Stimulated activated CD4-positive, alpha-beta T cell treated with anti-CD3 and anti-CD28 coated beads, Interleukin-4, amount 100 ng/mL, for 1 hour (primary cell): ENCODE data around the gene TNS1.

Experiments
- DNase-seq: peaks from one replicate; pipeline ENCODE4 v3.0.0-alpha.2; 2020

TNS1 gene

DNA sequence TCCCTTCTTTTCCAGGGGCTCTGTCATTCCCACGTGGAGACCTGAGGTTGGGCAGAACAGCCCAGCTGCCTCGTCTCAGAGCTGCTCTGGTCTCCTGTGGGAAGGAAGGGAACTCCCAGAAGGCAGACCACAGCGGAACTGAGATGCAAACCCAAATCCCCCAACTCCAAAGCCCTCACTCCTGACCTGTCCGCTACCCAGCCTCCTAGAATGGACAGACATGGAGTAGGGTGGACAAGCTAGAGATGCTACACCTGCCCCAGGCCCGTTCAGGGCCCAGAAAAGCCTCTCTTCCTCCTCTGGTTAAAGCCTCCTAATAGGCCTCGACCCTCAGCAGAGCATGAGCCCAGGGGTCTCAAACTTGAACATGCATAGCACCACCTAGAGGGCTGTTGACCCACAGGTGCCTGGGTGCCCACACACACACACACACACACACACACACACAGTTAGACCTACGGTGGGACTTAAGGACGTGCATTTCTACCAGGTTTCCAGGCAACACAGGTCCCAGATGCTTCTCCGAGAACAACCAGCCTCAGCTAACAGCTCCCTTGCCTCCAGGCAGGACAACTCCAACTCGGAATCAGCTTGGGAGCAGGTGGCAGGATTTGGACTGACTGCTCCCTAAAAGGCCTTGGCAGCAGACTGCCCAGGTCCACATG, 93.5 kb downstream of the TNS1 start:
- no peak for DNase-seq

DNA sequence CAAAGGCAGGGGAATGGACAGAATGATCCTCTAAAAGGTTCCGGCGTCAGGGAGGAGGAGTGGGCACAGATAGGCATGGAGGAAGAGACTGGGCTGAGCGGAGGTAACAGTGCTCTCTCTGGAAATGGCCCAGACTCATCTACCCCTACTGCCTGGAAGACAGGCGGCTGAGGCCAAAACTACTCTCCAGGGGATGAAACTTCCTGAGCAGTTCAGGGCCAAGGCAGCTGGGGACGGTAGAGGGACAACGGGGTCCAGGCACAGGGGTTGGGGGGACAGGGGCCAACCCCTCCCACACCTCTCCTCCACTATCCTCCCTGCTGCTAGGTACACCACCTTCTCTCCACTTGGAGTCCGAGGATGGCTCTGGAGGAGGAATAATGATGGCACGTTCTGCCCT, 94.3 kb downstream of the TNS1 start:
- DNase-seq = no peak

GRCh38 chr2:217907266-217907665, 95.5 kb downstream of the TNS1 start:
- no peak for DNase-seq

DNA sequence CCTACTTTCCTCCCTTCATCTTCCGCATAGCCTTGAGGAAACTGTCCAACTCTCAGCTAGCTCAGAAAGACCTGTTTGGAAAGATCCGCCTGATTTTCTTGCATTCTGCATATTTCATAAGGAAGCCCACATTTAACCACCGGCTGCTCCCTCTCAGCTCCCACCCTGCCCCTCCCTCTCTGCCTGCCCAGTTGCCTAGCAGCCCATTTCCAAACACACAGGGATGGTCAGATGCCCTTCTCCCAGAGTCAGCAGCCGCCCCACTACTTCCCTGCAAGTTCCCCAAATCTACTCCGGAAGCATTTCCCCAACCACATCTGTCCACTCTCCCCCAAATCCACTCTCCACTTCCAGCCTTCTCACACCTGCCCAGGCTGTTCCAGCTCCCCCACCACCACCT, 96.0 kb downstream of the TNS1 start:
- DNase-seq = no peak

GRCh38 chr2:217905896-217906295, 96.9 kb downstream of the TNS1 start:
- DNase-seq = no peak

- no peak for DNase-seq
Observed at GRCh38 chr2:217905395-217905794, 97.4 kb downstream of the TNS1 start.

- DNase-seq = no peak
Observed at GRCh38 chr2:217904614-217904965, 98.2 kb downstream of the TNS1 start.

GRCh38 chr2:217903859-217904613, 98.8 kb downstream of the TNS1 start:
- DNase-seq = no peak

DNA sequence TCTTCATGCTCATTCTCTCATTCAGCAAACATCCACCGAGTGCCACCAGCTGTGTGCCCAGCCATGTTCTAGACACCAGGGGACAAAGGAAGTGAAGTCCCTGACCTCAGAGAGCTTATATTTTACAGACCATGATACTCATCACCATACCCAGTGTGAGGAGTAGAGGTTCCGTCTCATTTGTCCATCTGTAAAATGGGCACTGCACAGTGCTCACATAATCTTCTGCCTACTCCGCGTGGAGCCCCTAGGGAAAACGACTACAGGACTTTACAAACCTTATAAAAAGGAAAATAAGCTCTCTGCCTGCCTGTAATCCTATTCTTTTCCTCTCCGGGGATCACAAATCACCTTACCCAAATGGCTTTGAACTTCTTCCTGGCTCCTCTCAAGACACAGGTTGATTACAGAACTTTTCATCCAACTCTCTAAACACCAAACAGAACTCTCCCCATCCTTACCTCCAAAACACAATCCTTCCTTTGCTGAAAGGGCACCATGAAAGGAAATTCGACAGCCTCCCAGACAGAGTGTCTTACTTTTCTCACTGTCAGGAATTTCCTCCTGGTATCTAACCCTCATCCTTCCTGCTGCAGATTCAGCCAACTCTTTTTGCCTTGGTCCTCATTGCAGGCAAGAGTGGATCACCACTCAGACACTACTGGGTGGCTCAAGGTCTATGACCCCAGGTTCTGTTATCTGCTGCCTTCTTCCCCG, 99.5 kb downstream of the TNS1 start:
- DNase-seq = no peak

GRCh38 chr2:217902379-217903141, 100.2 kb downstream of the TNS1 start:
- no peak for DNase-seq

DNA sequence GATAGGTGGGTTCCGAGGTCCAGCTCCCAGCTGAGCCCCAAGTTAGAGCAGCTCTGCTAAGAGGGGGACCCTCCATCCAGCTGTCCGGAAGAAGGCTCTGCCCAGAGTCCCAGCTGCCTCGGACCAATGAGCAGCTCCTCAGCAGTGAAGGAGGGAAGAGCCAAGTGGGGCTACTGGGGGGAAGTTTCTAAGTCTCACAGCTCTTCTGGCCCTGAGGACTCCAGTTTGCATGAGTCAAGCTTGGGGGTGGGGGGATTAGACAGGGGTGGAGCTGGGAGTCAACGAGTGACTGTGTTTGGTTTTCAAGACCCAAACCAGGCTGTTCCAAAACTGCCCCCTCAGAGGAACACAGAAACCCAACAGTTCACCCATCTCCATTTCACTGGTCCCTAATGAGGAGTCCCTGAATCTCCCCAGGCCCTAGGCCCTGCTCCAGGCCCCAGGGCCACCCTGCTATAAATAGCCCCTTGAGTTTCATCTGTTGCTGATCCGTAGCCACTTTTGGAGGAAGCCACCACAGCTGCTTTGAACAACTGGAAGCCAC, 100.9 kb downstream of the TNS1 start:
- no peak for DNase-seq

- no peak for DNase-seq
Observed at GRCh38 chr2:217901400-217901799, 101.4 kb downstream of the TNS1 start.

DNA sequence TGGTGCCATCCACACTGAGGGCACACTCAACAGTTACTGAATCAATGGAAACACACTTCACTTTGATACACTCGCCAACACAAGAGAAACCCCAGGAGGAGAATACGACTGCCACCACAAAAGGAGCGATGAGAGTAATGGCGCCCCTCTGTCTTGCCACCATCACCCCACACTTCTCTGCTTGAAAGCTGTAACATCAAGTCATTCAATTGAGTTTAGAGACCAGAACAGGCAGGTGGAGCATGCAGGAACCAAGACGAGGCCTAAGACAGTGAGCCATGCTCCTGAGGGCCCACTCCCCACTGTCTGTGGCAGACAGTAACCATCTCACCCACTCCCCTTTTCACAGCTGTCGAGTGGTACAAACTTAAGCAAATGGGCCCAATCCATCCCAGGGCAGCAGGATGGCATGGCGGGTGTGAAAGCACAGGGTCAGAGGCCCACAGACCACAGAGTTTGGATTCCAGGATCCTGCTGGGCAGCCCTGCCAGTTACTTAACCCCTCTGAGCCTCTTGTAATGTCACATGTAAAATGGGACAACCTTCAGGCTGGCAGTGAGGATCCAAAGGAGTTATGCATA, 101.9 kb downstream of the TNS1 start:
- DNase-seq = no peak

DNA sequence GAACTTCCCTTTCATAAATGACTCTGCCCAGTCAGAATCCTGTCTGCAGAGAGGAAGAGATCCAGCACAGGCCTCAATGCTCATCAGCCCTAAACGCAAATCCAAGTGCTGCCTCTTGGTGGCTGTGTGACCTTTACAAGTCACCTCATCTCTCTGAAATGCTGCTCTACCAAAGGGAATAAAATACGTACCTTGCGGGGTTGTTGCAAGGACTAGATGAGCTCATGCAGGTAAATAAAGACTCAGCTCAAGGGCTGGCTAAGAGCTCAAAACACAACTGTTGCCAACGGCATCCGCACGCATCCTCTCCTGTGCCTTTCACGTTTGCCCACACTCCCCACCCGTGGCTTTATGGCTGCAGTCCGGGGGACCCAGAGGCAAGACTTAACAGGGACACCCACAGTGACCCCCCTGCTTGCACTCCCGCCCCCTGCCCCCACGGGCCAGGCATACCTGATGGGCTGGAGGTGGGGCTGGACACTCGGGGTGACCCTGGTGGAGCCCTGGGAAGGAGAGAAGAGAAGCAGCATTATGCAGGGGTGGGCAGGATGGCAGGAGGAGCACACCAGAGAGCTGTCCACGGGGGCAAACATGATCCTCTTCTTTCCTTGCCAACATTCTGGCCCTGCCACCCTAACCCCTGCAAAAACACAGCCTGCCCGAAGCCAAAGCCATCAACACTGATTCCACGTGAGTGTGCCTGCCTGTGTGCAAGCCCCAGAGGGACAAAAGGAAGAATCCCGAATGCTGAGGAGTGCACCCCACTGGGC, 102.6 kb downstream of the TNS1 start:
- no peak for DNase-seq

- DNase-seq = no peak
Observed at GRCh38 chr2:217899231-217900009, 103.4 kb downstream of the TNS1 start.

- no peak for DNase-seq
Observed at GRCh38 chr2:217897816-217898806, 104.7 kb downstream of the TNS1 start.

GRCh38 chr2:217897091-217897715, 105.6 kb downstream of the TNS1 start:
- DNase-seq = no peak

GRCh38 chr2:217895070-217895635, 107.6 kb downstream of the TNS1 start:
- DNase-seq = no peak

DNA sequence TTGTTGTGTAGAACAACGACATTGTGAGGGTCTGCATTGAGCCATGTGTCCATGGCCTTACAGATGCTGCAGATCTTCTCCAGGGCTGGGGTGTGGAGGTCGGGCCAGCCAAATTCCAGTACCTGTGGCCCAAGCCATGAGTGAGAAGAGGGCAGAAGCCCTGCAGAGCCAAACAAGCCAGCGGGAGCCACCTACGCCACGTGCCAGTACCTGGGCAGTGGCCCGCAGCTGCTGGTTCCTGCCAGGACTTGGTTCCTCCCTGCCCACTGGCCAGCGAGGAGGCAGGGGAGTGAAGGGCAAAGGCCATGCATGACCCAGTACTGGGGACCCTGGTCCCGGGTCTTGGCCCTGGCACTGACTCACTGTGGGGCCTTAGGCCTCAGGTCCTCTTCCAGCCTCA, 109.4 kb downstream of the TNS1 start:
- DNase-seq = no peak
